Measurements from ENCODE around the gene STK24. TPM values are rescaled to one million over a fixed set of nuclear protein-coding genes. Genes with fewer than 3 reads are reported as not detected.

The STK24 gene
- total RNA-seq, 2 experiments from 2014 or later = 140 to 147 TPM

- Mint-ChIP-seq H3K4me1 (peaks cover 66% of the 10 kb centered on the region), H3K9me3 (no peaks in the 10 kb centered on the region), H3K36me3 (peaks cover 19% of the 10 kb centered on the region), H3K27ac (peak overlapping the region; percentile 70), H3K27me3 (no peaks in the 10 kb centered on the region), H3K4me3 (no peak overlapping the region)
- ATAC-seq (ENCODE audit: low read depth) (no peak), DNase-seq (no peak)
- POLR2A ChIA-PET = no interaction called here
Observed at GRCh38 chr13:98480915-98481877, 95.7 kb downstream of the STK24 start.

- DNase-seq (no peak), ATAC-seq (ENCODE audit: low read depth) (no peak)
- peaks cover 25% of the 10 kb centered on the region for H3K36me3 Mint-ChIP-seq
- no peak overlapping the region for H3K4me3 Mint-ChIP-seq
- H3K9me3 Mint-ChIP-seq = no peaks in the 10 kb centered on the region
- POLR2A ChIA-PET = interaction anchor here (1.4 kb wide), 1 partner anchor 98 kb away, joined by 3 read pairs; no protein-coding TSS in a partner anchor
- H3K27me3 Mint-ChIP-seq = no peaks in the 10 kb centered on the region
- H3K4me1 Mint-ChIP-seq = peaks cover 58% of the 10 kb centered on the region
- H3K27ac Mint-ChIP-seq = no peak overlapping the region
Observed at GRCh38 chr13:98479496-98480003, 97.4 kb downstream of the STK24 start.

GRCh38 chr13:98478189-98479129, 98.4 kb downstream of the STK24 start:
- Mint-ChIP-seq H3K4me3 (peak overlapping the region; percentile 50), H3K4me1 (peaks cover 52% of the 10 kb centered on the region), H3K36me3 (peaks cover 35% of the 10 kb centered on the region), H3K27me3 (no peaks in the 10 kb centered on the region), H3K9me3 (no peaks in the 10 kb centered on the region), H3K27ac (peak overlapping the region; percentile 76)
- DNase-seq (no peak), ATAC-seq (ENCODE audit: low read depth) (no peak)
- POLR2A ChIA-PET = interaction anchor here (1.4 to 1.7 kb wide), 2 partner anchors 97 to 99 kb away, joined by 3 read pairs; no protein-coding TSS in a partner anchor

GRCh38 chr13:98476538-98476966, 100.4 kb downstream of the STK24 start:
- POLR2A ChIA-PET = interaction anchor here (0.6 to 2.1 kb wide), 3 partner anchors 28 to 95 kb away, joined by 3 to 8 read pairs (median 3); no protein-coding TSS in a partner anchor
- Mint-ChIP-seq H3K27me3 (no peaks in the 10 kb centered on the region), H3K27ac (peak overlapping the region; percentile 75), H3K4me1 (peaks cover 53% of the 10 kb centered on the region), H3K4me3 (peak overlapping the region; percentile 71), H3K36me3 (peaks cover 54% of the 10 kb centered on the region), H3K9me3 (peaks cover 4% of the 10 kb centered on the region)
- DNase-seq = peak; percentile 84
- peak; percentile 96 for ATAC-seq (ENCODE audit: low read depth)

GRCh38 chr13:98476106-98476505, 100.8 kb downstream of the STK24 start:
- H3K27ac Mint-ChIP-seq = peak overlapping the region; percentile 75
- peaks cover 4% of the 10 kb centered on the region for H3K9me3 Mint-ChIP-seq
- H3K4me1 Mint-ChIP-seq = peaks cover 49% of the 10 kb centered on the region
- H3K27me3 Mint-ChIP-seq = no peaks in the 10 kb centered on the region
- POLR2A ChIA-PET = interaction anchor here (0.6 to 2.1 kb wide), 3 partner anchors 28 to 95 kb away, joined by 3 to 8 read pairs (median 3); no protein-coding TSS in a partner anchor
- DNase-seq (peak; percentile 43), ATAC-seq (ENCODE audit: low read depth) (peak; percentile 48)
- H3K36me3 Mint-ChIP-seq = peaks cover 58% of the 10 kb centered on the region
- peak overlapping the region; percentile 71 for H3K4me3 Mint-ChIP-seq

- DNase-seq (no peak), ATAC-seq (ENCODE audit: low read depth) (no peak)
- Mint-ChIP-seq H3K36me3 (peaks cover 56% of the 10 kb centered on the region), H3K27me3 (no peaks in the 10 kb centered on the region), H3K27ac (no peak overlapping the region), H3K4me1 (peaks cover 43% of the 10 kb centered on the region), H3K4me3 (no peak overlapping the region), H3K9me3 (peaks cover 4% of the 10 kb centered on the region)
- POLR2A ChIA-PET = interaction anchor here (2.1 kb wide), 1 partner anchor 29 kb away, joined by 8 read pairs; no protein-coding TSS in a partner anchor
Observed at GRCh38 chr13:98475522-98475921, 101.4 kb downstream of the STK24 start.

GRCh38 chr13:98474761-98475160, 102.1 kb downstream of the STK24 start:
- no peak overlapping the region for H3K4me3 Mint-ChIP-seq
- H3K9me3 Mint-ChIP-seq = peaks cover 4% of the 10 kb centered on the region
- no peak overlapping the region for H3K27ac Mint-ChIP-seq
- no peak for DNase-seq
- H3K36me3 Mint-ChIP-seq = peaks cover 56% of the 10 kb centered on the region
- H3K27me3 Mint-ChIP-seq = no peaks in the 10 kb centered on the region
- ATAC-seq (ENCODE audit: low read depth) = no peak
- POLR2A ChIA-PET = no interaction called here
- H3K4me1 Mint-ChIP-seq = peaks cover 43% of the 10 kb centered on the region

- Mint-ChIP-seq H3K27ac (no peak overlapping the region), H3K4me1 (peaks cover 40% of the 10 kb centered on the region), H3K27me3 (no peaks in the 10 kb centered on the region), H3K36me3 (peaks cover 56% of the 10 kb centered on the region), H3K9me3 (peaks cover 4% of the 10 kb centered on the region), H3K4me3 (no peak overlapping the region)
- ATAC-seq (ENCODE audit: low read depth) = no peak
- POLR2A ChIA-PET = no interaction called here
- DNase-seq = no peak
Observed at GRCh38 chr13:98474292-98474691, 102.6 kb downstream of the STK24 start.

GRCh38 chr13:98473788-98474144, 103.1 kb downstream of the STK24 start:
- Mint-ChIP-seq H3K27me3 (no peaks in the 10 kb centered on the region), H3K4me1 (peaks cover 37% of the 10 kb centered on the region), H3K36me3 (peaks cover 54% of the 10 kb centered on the region), H3K9me3 (peaks cover 4% of the 10 kb centered on the region), H3K27ac (no peak overlapping the region), H3K4me3 (no peak overlapping the region)
- DNase-seq (no peak), ATAC-seq (ENCODE audit: low read depth) (no peak)
- POLR2A ChIA-PET = no interaction called here

GRCh38 chr13:98473135-98473787, 103.6 kb downstream of the STK24 start:
- H3K9me3 Mint-ChIP-seq = peaks cover 4% of the 10 kb centered on the region
- H3K4me3 Mint-ChIP-seq = no peak overlapping the region
- H3K36me3 Mint-ChIP-seq = peaks cover 54% of the 10 kb centered on the region
- H3K27me3 Mint-ChIP-seq = no peaks in the 10 kb centered on the region
- DNase-seq (no peak), ATAC-seq (ENCODE audit: low read depth) (no peak)
- H3K4me1 Mint-ChIP-seq = peaks cover 33% of the 10 kb centered on the region
- peak overlapping the region; percentile 75 for H3K27ac Mint-ChIP-seq
- POLR2A ChIA-PET = interaction anchor here (0.5 kb wide), 1 partner anchor 86 kb away, joined by 5 read pairs; no protein-coding TSS in a partner anchor

GRCh38 chr13:98471934-98472333, 105.0 kb downstream of the STK24 start:
- Mint-ChIP-seq H3K27ac (peak overlapping the region; percentile 23), H3K36me3 (peaks cover 44% of the 10 kb centered on the region), H3K4me1 (peaks cover 23% of the 10 kb centered on the region)

GRCh38 chr13:98470920-98471319, 106.0 kb downstream of the STK24 start:
- DNase-seq = no peak
- Mint-ChIP-seq H3K9me3 (peaks cover 4% of the 10 kb centered on the region), H3K4me3 (no peak overlapping the region), H3K27ac (no peak overlapping the region), H3K27me3 (no peaks in the 10 kb centered on the region), H3K36me3 (peaks cover 40% of the 10 kb centered on the region), H3K4me1 (peaks cover 15% of the 10 kb centered on the region)
- POLR2A ChIA-PET = no interaction called here
- ATAC-seq (ENCODE audit: low read depth) = no peak

More at GRCh38 chr13:98471934-98472333, 105.0 kb downstream of the STK24 start:
- no peak for ATAC-seq (ENCODE audit: low read depth)
- H3K4me3 Mint-ChIP-seq = no peak overlapping the region
- peaks cover 4% of the 10 kb centered on the region for H3K9me3 Mint-ChIP-seq
- no peak for DNase-seq
- no peaks in the 10 kb centered on the region for H3K27me3 Mint-ChIP-seq
- POLR2A ChIA-PET = no interaction called here

Measured in activated naive CD8-positive, alpha-beta T cell treated with anti-CD3 and anti-CD28 coated beads, Interleukin-2, amount 10 ng/mL, durations not matched to agents 7 days and 5 days (primary cell).